Smooth muscle cell of the brain vasculature (primary cell): ENCODE measurements around the gene DYSF.

Experiments
- DNase-seq: peaks from one replicate; pipeline ENCODE4 v3.0.0-alpha.2; 2012; ENCODE audit warnings: low read depth, low spot score

The DYSF gene

GRCh38 chr2:71706836-71707235 lies 253.5 kb downstream of the DYSF start:
- DNase-seq = no peak

DNA sequence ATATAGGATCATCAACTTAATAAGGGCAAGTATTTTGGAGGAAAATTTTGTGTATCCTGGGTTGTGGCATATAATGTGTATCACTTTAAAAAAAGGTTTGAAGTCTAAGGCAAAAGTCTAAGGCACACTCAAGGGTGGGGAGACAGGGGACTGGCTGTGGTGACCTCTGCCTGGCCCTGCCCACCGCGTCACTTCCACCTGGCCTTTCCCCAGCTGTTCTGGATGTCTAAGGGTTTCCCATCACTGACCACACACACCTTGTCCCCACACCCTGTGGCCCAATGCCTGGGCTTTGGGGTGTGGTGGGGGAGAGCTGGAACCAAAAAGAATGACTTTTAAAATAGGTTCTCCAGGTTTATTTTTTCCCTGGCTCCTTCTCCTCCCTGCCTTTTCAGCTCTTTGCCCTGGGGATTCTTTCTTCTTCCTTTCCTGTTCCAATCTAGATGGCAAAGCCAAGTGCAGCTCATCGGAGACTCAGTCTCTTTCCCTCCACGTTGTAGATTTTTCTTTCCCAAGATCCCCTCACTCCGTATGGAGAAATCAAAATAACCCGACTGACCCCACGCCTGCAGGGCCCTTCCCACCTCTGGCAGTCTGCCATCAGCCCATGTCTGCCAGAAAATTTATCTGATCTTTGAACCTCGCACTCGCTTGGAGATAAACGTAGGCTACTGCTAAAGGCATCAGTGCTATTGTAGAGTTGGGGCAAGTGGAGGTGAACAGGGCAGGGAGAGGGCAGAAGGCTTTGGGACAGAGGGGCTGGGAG lies 257.2 kb downstream of the DYSF start:
- no peak for DNase-seq

DNA sequence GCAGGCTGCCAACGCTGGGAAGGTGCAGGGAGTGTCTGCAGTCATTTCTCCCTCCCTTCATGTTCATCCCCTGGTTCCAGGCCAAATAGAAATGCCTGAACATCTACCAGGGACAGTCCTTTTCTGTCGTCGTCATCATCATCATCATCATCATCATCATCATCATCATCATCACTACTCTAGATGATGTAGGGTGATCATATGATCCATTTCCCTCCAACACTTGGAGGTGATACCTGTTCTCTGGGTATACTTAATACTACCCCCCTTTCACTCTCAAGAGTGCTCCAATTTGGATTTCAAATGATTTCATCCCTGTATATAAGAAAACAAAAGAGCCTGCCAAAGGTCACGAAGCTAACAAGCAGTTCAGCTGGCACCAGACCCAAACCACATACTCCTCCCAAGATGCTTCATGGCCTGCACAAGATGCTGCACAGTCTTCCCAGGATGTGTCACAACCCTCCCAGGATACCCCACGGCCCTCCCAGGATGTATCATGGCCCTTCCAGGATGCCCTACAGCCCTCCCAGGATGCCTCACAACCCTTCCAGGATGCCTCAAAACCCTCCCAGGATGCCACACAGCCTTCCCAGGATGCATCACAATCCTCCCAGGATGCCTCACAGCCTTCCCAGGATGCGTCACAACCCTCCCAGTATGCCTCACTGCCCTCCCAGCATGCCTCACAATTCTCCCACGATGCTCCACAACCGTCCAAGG lies 257.9 kb downstream of the DYSF start:
- no peak for DNase-seq

GRCh38 chr2:71712158-71712818 lies 258.9 kb downstream of the DYSF start:
- DNase-seq = no peak

- no peak for DNase-seq
Measured at GRCh38 chr2:71713581-71714580, 260.5 kb downstream of the DYSF start.

GRCh38 chr2:71714601-71715240 lies 261.4 kb downstream of the DYSF start:
- DNase-seq = no peak

- no peak for DNase-seq
Measured at GRCh38 chr2:71715241-71715750, 261.9 kb downstream of the DYSF start.

- no peak for DNase-seq
Measured at GRCh38 chr2:71715951-71716696, 262.8 kb downstream of the DYSF start.

- no peak for DNase-seq
Measured at GRCh38 chr2:71716697-71717624, 263.6 kb downstream of the DYSF start.

GRCh38 chr2:71718686-71719085 lies 265.3 kb downstream of the DYSF start:
- DNase-seq = no peak

DNA sequence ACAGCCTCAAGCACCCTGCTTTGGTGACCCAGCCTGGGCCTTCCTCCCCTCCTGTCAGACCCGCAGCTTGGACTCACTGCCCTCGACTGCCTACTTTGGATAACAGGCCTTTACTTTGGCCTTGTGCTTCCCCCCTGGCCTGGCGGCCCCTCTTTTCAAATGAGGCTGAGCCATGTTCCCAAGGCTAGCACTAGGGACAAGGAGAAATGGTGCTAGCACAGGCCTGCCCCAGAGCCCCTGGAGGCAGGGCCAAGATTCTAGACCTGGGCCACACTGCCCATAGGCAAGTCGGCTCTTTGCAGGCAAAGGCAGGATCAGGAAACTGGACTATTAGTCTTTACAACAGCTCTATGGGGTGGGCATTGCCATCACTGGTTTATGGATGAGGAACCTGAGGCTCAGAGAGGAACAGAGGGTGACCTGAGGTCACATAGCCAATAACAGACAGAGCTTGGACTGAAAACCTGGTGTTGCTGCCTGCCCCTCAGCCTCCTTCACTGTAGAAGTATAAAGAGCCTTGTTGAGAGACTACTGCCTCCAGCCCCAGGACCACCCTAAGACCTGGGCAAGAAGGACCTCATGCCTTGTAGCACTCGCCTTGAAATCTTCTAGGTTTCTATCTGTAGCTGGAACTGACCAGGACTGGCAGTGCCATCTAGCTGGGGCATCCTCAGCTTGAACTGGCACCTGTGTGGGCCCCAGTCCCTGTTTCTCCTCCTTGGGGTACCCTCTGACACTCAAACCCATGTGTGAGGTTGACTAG lies 266.3 kb downstream of the DYSF start:
- DNase-seq = no peak

DNA sequence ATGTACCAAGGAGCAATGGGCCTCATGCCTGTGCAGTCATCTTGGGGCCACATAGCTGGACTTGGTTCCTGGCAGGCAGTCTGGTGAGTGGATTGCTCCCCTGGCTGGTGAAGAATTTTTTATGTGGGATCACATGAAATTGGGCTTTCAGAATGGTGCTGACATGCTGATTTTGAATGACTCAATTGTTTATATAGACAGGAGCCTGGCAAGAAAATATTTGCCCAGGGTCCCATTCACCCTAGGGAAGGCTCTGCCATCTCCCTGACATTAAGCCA lies 266.9 kb downstream of the DYSF start:
- DNase-seq = no peak

DNA sequence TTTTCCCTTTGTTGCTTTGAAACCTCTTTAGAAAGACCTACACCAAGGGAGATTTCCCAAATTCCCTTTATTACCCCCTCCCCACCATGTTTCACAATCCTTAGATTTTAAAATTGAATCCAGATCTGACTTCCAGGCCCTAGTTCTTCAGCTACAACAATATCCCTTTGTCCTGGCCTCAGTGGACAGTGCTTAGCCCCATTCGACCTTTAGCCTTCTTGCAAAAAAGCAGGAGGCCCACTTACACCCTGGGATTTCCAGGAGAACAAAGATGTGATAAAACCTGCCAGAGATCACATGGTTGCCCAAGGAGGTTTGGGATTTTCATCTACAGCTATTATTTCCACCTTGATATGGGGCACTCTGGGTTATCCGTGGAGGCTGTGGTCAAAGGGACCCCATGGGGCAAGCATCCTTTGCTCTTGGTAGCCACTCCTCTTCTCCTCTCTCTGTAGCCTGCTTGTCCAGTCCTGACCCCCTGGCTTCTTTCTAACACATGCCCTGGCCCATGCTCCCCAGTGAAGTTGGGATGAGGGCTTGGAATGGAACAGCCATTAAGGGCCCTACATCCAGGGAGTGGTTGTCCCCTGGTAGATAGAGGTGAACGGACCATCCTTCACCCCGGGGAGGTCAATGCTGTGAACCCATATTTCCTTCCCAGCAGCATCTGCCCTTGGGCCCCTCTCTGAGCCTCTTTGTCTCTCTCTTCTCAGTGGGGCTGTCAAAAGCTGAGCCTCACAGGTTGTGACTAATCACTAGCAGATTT lies 267.4 kb downstream of the DYSF start:
- no peak for DNase-seq

DNA sequence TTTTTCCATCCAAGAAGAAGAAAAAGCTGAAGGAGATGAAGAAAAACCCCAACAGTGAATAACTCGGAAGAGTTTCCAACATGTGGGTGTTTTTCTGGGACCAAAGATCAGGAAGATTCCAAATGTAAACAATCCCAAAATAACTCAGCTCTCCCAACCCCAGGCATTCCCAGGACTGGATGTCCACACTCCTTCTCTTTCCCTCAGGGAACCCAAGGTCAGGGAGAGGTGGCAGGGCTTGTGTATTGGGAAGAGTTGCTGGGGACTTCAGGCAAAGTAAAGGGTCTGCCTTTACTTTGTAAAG lies 268.0 kb downstream of the DYSF start:
- no peak for DNase-seq

DNA sequence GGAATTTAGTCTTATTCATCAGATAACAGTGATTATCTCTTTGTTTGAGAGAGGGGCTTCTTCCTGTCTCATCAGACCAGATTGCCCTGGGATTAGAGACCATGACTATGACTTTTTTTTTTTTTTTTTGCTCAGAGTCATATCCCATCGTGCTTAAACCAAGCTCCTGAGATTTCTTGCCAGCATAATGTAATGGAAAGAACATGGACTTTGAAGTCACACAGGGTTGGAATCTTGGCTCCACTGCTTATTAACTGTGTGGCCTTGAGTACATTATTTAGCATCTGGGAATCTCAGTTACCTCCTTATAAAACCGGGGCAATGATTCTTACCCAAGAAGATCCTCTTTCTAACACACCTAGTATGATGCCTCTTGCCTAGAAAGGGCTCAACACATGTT lies 268.3 kb downstream of the DYSF start:
- DNase-seq = no peak

DNA sequence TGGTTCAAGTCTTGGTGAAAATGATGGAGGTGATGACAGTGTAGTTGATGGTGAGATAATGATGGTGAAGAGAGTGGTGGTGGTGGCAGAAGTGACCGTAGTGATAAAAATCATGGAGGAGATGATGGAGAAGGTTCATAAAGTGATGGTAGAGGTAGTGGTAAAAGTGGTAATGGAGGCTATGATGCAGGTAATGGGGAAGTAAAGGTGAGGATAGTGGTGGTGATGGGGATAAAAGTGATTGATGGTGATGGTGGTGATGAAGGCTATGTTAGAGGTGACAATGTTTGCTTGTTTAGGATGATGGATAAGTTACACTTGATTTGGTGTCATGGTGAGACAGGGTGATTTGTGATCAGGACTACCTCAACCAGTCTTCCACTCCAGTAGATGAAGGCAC lies 268.9 kb downstream of the DYSF start:
- DNase-seq = no peak

DNA sequence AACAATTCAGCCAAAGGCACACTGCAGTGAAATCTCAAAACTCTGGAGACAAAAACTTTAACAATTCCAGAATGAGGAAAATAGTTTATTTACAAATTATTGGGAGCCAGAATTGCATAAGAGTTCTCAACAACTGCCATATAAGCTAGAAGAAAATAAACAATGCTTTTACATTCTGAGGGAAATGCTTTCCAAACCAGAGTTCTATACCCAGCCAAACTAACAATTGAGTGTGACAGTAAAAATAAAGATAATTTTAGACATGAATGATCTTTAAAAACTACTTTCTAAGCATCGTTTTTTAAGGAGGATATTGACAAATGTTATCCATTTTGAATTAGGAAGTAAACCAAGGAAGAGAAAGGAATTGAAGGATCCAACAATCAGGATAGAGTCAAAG lies 271.4 kb downstream of the DYSF start:
- DNase-seq = no peak

DNA sequence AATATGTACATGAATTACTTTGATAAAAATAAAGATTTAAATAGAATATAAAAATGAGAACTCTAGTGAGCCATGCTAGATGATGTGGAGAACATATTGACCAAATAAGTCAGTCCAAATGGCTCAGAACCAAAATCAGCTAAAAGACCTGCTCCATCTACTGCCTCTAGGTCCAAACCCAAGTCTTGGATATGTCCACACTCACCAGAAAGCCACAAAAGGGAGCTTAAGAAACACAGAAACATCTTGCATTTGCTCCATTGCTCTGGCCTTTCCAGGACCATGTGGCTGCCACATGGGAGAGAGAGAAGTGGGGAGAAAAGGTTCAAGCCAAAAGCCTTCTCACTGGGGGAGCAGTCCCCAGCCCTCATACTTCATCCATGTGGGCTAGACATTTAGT lies 272.5 kb downstream of the DYSF start:
- no peak for DNase-seq
